ENCODE data around the gene MAT2A. TPM values are rescaled to one million over a fixed set of nuclear protein-coding genes. Genes with fewer than 3 reads are reported as not detected.

Gene MAT2A
- total RNA-seq, 3 donors from 2014 or later (not counting 1 experiment from before 2014, with no cell fraction given): 116 to 141 (median 135) TPM

GRCh38 chr2:85525029-85525428, 13.9 kb upstream of the MAT2A start:
- WGBS (ENCODE audit: insufficient coverage): 59% methylated on average over 3 of the region's 5 CpGs
- Mint-ChIP-seq H3K36me3 (no peaks in the 10 kb centered on the region), H3K4me1 (no peaks in the 10 kb centered on the region), H3K27ac (no peak overlapping the region), H3K4me3 (no peak overlapping the region), H3K9me3 (no peaks in the 10 kb centered on the region), H3K27me3 (ENCODE audit: low read depth in 2 of 2) (peaks cover 5 to 11% of the 10 kb centered on the region in 2 donors)
- Histone ChIP-seq H3K36me3 (ENCODE audit: control insufficient read depth, insufficient read depth, low read length) (no peaks in the 10 kb centered on the region), H3K27ac (ENCODE audit: low read length) (no peak overlapping the region), H3K4me1 (ENCODE audit: control insufficient read depth, insufficient read depth, low read length) (no peaks in the 10 kb centered on the region), H3K27me3 (ENCODE audit: control insufficient read depth, insufficient read depth, low read length) (peaks cover 2% of the 10 kb centered on the region), H3K4me3 (ENCODE audit: low read length) (no peak overlapping the region), H3K9me3 (ENCODE audit: control insufficient read depth, insufficient read depth, low read length) (no peaks in the 10 kb centered on the region)
- DNase-seq (no peak), ATAC-seq (no peak)
- intact Hi-C loops (cut with micrococcal nuclease): no loop called here
- TF ChIP-seq CTCF (IDR thresholded peaks at IDR 0.05): no peak

- TF ChIP-seq CTCF (IDR thresholded peaks at IDR 0.05): no peak
- ATAC-seq: no peak
- H3K9me3 Mint-ChIP-seq: no peaks in the 10 kb centered on the region
- DNase-seq: no peak
- intact Hi-C loops (cut with micrococcal nuclease): no loop called here
- no peak overlapping the region for H3K4me3 ChIP-seq (ENCODE audit: low read length)
- H3K27ac ChIP-seq (ENCODE audit: low read length): no peak overlapping the region
- no peaks in the 10 kb centered on the region for H3K4me1 Mint-ChIP-seq
- no peaks in the 10 kb centered on the region for H3K4me1 ChIP-seq (ENCODE audit: control insufficient read depth, insufficient read depth, low read length)
- H3K27me3 ChIP-seq (ENCODE audit: control insufficient read depth, insufficient read depth, low read length): peaks cover 2% of the 10 kb centered on the region
- H3K27me3 Mint-ChIP-seq (ENCODE audit: low read depth in 2 of 2): peaks cover 5 to 11% of the 10 kb centered on the region in 2 donors
- H3K9me3 ChIP-seq (ENCODE audit: control insufficient read depth, insufficient read depth, low read length): no peaks in the 10 kb centered on the region
- H3K4me3 Mint-ChIP-seq: no peak overlapping the region
- no peaks in the 10 kb centered on the region for H3K36me3 Mint-ChIP-seq
- WGBS (ENCODE audit: insufficient coverage): 71% methylated on average over 4 of the region's 4 CpGs
- H3K27ac Mint-ChIP-seq: no peak overlapping the region
- H3K36me3 ChIP-seq (ENCODE audit: control insufficient read depth, insufficient read depth, low read length): no peaks in the 10 kb centered on the region
These were observed 13.4 kb upstream of the MAT2A start for GRCh38 chr2:85525567-85525966.

DNA sequence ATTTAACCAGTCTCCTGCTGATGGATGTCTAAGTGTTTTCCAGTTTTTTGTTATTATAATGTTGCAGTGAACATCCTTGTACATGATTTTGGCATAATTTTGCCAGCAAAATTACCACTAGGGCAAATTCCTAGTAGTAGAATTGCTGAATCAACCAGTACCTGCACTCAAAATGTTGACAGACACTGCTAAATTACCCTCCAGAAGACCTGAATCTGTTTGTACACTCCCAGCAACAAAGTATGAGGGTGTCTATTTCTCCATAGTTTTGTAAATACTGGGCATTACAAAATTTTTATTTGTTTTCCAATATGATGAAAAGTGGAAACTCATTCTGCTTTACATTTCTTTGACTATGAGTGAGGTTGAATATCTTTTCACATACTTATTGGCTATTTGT, 11.2 kb upstream of the MAT2A start:
- intact Hi-C loops (cut with micrococcal nuclease): no loop called here
- H3K4me3 ChIP-seq (ENCODE audit: low read length): no peak overlapping the region
- H3K4me1 ChIP-seq (ENCODE audit: control insufficient read depth, insufficient read depth, low read length): no peaks in the 10 kb centered on the region
- peaks cover 2% of the 10 kb centered on the region for H3K27me3 ChIP-seq (ENCODE audit: control insufficient read depth, insufficient read depth, low read length)
- Mint-ChIP-seq H3K9me3 (no peaks in the 10 kb centered on the region), H3K27me3 (ENCODE audit: low read depth in 2 of 2) (peaks cover 5 to 11% of the 10 kb centered on the region in 2 donors), H3K36me3 (no peaks in the 10 kb centered on the region), H3K4me1 (no peaks in the 10 kb centered on the region), H3K4me3 (no peak overlapping the region), H3K27ac (no peak overlapping the region)
- H3K27ac ChIP-seq (ENCODE audit: low read length): no peak overlapping the region
- TF ChIP-seq CTCF (IDR thresholded peaks at IDR 0.05): no peak
- no peaks in the 10 kb centered on the region for H3K9me3 ChIP-seq (ENCODE audit: control insufficient read depth, insufficient read depth, low read length)
- DNase-seq: no peak
- ATAC-seq: no peak
- no peaks in the 10 kb centered on the region for H3K36me3 ChIP-seq (ENCODE audit: control insufficient read depth, insufficient read depth, low read length)

GRCh38 chr2:85528355-85528754, 10.6 kb upstream of the MAT2A start:
- Histone ChIP-seq H3K9me3 (ENCODE audit: control insufficient read depth, insufficient read depth, low read length) (no peaks in the 10 kb centered on the region), H3K4me3 (ENCODE audit: low read length) (no peak overlapping the region), H3K4me1 (ENCODE audit: control insufficient read depth, insufficient read depth, low read length) (no peaks in the 10 kb centered on the region), H3K36me3 (ENCODE audit: control insufficient read depth, insufficient read depth, low read length) (no peaks in the 10 kb centered on the region), H3K27ac (ENCODE audit: low read length) (no peak overlapping the region), H3K27me3 (ENCODE audit: control insufficient read depth, insufficient read depth, low read length) (peaks cover 2% of the 10 kb centered on the region)
- no peaks in the 10 kb centered on the region for H3K9me3 Mint-ChIP-seq
- DNase-seq (no peak), ATAC-seq (no peak)
- 98% methylated on average over 2 of the region's 2 CpGs for WGBS (ENCODE audit: insufficient coverage)
- intact Hi-C loops (cut with micrococcal nuclease): no loop called here
- H3K27ac Mint-ChIP-seq: no peak overlapping the region
- H3K4me1 Mint-ChIP-seq: no peaks in the 10 kb centered on the region
- no peaks in the 10 kb centered on the region for H3K36me3 Mint-ChIP-seq
- H3K4me3 Mint-ChIP-seq: no peak overlapping the region
- no peak for TF ChIP-seq CTCF (IDR thresholded peaks at IDR 0.05)
- H3K27me3 Mint-ChIP-seq (ENCODE audit: low read depth in 2 of 2): peaks cover 5 to 11% of the 10 kb centered on the region in 2 donors

All from natural killer cell (primary cell).